Adrenal gland (tissue), 12 donors: ENCODE data around the gene SLIT2. TPM values are rescaled to one million over a fixed set of nuclear protein-coding genes. Genes with fewer than 3 reads are reported as not detected.

ENCODE experiments used
- DNase-seq, 7 donors: peaks; one replicate each; pipeline ENCODE4 v3.0.0-alpha.2; 2019 to 2020
- H3K27ac ChIP-seq, 5 donors: fragments of 200-600 bp; sonication (generic) in 4 of 5; 1 replicate in 3 of 5; 2 replicates in 2 of 5; pipeline versions ENCODE4 v1.5.1 to v1.8.0; 2016 to 2020; ENCODE audit warnings: mild to moderate bottlenecking in 1 of 5
- H3K27me3 ChIP-seq: fragments of 200-600 bp; 2 replicates; pipeline ENCODE4 v1.8.0; 2021
- H3K36me3 ChIP-seq, 2 donors: fragments of 200-600 bp; replicated peaks in 1 of 2; 1 replicate in 1 of 2; 2 replicates in 1 of 2; pipeline versions ENCODE4 v1.5.1 to v1.8.0; 2018 to 2022
- H3K4me1 ChIP-seq, 2 donors: fragments of 200-600 bp; replicated peaks in 1 of 2; 1 replicate in 1 of 2; 2 replicates in 1 of 2; pipeline versions ENCODE4 v1.5.1 to v1.8.0; 2018 to 2021
- H3K4me3 ChIP-seq, 4 donors: fragments of 200-600 bp; sonication (generic) in 3 of 4; one replicate each; pipeline ENCODE4 v1.5.1; 2016 to 2018
- H3K9me3 ChIP-seq, 3 donors: fragments of 200-600 bp; sonication (generic) in 1 of 3; replicated peaks in 1 of 3; 1 replicate in 2 of 3; 2 replicates in 1 of 3; pipeline versions ENCODE4 v1.5.1 to v1.8.0; 2016 to 2021
- POLR2A ChIP-seq, 2 donors: fragments of 450-650 bp; IDR thresholded peaks; one replicate each; pipeline ENCODE4 v1.6.1; 2017; ENCODE audit warnings: antibody characterized with exemption in 2 of 2, mild to moderate bottlenecking in 2 of 2, moderate library complexity in 1 of 2
- WGBS, 4 donors: extraction: QIAGEN DNeasy Blood & Tissue Kit in 2 of 4; methylation state at CpG; one replicate each; pipeline versions ENCODE4 v1.1.5 to v1.1.7; 2013 to 2017; 5-methylcytosine and 5-hydroxymethylcytosine counted together
- intact Hi-C, 2 donors: fragments of 100-400 bp; cut with DNase I; formaldehyde crosslinking; loops; one replicate each; pipeline versions ENCODE4 v1.14.1 to v1.15.0; 2022 to 2023
- polyA plus RNA-seq, 3 donors: library from polyadenylated mRNA; stranded (reverse); fragments of 200-250 nt in 2 of 3; fragments of 350-450 nt in 1 of 3; fragmentation: Illumina TruSeq in 1 of 3; extraction: RNeasy Lipid Tissue Mini Kit (QIAGEN cat#74804) in 1 of 3; gene quantifications; one replicate each; pipeline ENCODE4 v1.2.3, GENCODE V29; 2013 to 2014
- total RNA-seq, 9 donors: library from RNA; depleted of rRNA in 4 of 9; stranded (reverse); fragments of >200 nt in 4 of 9; fragments of 120-200 nt in 1 of 9; fragmentation: NEBNext Ultra II Directional in 1 of 9; extraction: Animal tissue kit (Norgen Biotek cat#: 25700) in 1 of 9; gene quantifications; one replicate each; pipeline versions ENCODE4 v1.1.0 to v1.2.4, GENCODE V29; 2013 to 2023
- TF ChIP-seq, protein P1 (sequence below), 6 experiments: fragments of 450-650 bp in 4 of 6; fragments of 200-600 bp in 2 of 6; sonication (generic) in 1 of 6; IDR thresholded peaks; 1 replicate in 5 of 6; 2 replicates in 1 of 6; pipeline versions ENCODE4 v1.5.1 to v1.8.0; 2016 to 2021; ENCODE audit warnings: antibody characterized with exemption in 6 of 6, mild to moderate bottlenecking in 2 of 6, moderate library complexity in 1 of 6
- donor health status: healthy with polysubstance abuse.
- donor health status: Bipolar disorder and iron deficiency.
- donor health status: DM: yes; HTN: yes; CAD: no.
- donor health status: DM: no; HTN: no; CAD: no.
- donor health status: DM: no; HTN: no; CAD: no.
- donor health status: DM: yes; HTN: yes; CAD: no.

The SLIT2 gene
- total and polyA plus RNA-seq, 12 donors: 9.4 to 68.7 (median 36.8) TPM

DNA sequence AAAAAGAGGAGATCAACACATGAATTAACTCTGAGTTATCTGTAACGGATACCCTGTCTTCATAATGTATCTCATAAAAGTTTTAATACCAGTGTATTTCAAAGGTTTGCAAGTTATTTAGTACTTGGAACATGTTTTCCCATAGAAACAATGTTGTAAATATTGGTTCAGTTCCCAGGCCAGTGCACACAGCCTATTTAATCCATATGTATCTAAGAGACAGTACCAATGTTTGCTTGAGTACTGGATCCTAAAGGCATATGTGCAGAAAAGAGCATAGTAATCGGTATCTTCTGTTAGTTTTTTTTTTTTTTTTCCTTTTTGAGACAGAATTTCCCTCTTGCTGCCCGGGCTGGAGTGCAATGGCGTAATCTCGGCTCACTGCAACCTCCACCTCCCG lies 46.1 kb downstream of the SLIT2 start:
- no peaks in the 10 kb centered on the region for H3K9me3 ChIP-seq
- 91 to 94% (median 91%) methylated on average over 6 of the region's 6 CpGs for WGBS, 4 donors
- no peak for DNase-seq
- no peaks in the 10 kb centered on the region for H3K36me3 ChIP-seq
- no peak overlapping the region for H3K4me3 ChIP-seq
- intact Hi-C loops: loop anchor here in 1 of 2 donors (5.0 kb wide), 1 partner anchor 245 kb away; no protein-coding TSS in a partner anchor
- no peak overlapping the region for H3K27ac ChIP-seq
- no peaks in the 10 kb centered on the region for H3K27me3 ChIP-seq
- H3K4me1 ChIP-seq: peaks cover 0 to 9% of the 10 kb centered on the region in 2 donors
- TF ChIP-seq POLR2A (IDR thresholded peaks at IDR 0.05): no peak
- TF ChIP-seq, protein P1, sequence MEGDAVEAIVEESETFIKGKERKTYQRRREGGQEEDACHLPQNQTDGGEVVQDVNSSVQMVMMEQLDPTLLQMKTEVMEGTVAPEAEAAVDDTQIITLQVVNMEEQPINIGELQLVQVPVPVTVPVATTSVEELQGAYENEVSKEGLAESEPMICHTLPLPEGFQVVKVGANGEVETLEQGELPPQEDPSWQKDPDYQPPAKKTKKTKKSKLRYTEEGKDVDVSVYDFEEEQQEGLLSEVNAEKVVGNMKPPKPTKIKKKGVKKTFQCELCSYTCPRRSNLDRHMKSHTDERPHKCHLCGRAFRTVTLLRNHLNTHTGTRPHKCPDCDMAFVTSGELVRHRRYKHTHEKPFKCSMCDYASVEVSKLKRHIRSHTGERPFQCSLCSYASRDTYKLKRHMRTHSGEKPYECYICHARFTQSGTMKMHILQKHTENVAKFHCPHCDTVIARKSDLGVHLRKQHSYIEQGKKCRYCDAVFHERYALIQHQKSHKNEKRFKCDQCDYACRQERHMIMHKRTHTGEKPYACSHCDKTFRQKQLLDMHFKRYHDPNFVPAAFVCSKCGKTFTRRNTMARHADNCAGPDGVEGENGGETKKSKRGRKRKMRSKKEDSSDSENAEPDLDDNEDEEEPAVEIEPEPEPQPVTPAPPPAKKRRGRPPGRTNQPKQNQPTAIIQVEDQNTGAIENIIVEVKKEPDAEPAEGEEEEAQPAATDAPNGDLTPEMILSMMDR (IDR thresholded peaks at IDR 0.05): no peak

DNA sequence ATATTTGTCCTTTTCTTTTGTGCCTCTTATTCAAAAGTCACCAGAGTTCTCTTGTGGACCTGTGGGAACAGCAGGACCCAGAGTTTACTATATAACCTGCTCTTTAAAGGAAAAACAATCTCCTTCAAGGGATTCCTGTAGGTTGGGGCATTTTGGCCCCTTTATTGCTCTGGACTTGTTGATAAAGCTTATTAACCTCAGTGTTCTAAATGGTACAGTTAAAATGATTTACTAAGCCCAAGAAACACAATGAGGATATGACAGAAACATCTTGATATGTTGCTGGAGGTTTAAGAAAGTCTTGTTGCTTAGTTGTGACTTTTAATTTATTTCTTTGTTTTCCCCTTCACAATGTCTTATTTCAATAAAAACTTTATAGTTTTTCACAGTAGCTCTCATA lies 46.8 kb downstream of the SLIT2 start:
- Histone ChIP-seq H3K4me1 (peaks cover 0 to 9% of the 10 kb centered on the region in 2 donors), H3K27ac (no peak overlapping the region), H3K9me3 (no peaks in the 10 kb centered on the region), H3K27me3 (no peaks in the 10 kb centered on the region), H3K36me3 (no peaks in the 10 kb centered on the region), H3K4me3 (no peak overlapping the region)
- intact Hi-C loops: loop anchor here in 1 of 2 donors (5.0 kb wide), 1 partner anchor 244 kb away; no protein-coding TSS in a partner anchor
- TF ChIP-seq, protein P1 (IDR thresholded peaks at IDR 0.05): no peak
- TF ChIP-seq POLR2A (IDR thresholded peaks at IDR 0.05): no peak
- no peak for DNase-seq

DNA sequence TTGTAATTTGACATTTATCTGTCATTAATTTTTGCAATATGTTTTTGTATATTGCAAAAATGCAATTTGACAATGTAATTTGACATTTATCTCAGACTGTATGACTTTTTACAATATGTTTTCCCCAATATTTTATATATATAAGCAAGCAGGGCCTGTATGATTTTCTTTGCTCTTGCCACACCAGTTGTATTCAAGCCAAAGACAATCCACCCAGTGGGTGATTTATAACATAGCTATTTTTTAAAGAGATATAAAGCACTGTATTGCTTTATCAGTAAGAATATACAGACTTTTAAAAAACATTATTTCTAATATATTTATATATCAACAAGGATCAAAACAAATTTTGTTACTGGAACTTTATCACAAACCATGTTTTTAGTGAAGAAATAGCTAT lies 47.3 kb downstream of the SLIT2 start:
- Histone ChIP-seq H3K4me1 (peaks cover 0 to 9% of the 10 kb centered on the region in 2 donors), H3K27ac (no peak overlapping the region), H3K27me3 (no peaks in the 10 kb centered on the region), H3K4me3 (no peak overlapping the region), H3K9me3 (no peaks in the 10 kb centered on the region), H3K36me3 (no peaks in the 10 kb centered on the region)
- intact Hi-C loops: loop anchor here in 1 of 2 donors (5.0 kb wide), 1 partner anchor 243 kb away; no protein-coding TSS in a partner anchor
- no peak for DNase-seq
- TF ChIP-seq, protein P1 (IDR thresholded peaks at IDR 0.05): no peak
- TF ChIP-seq POLR2A (IDR thresholded peaks at IDR 0.05): no peak

DNA sequence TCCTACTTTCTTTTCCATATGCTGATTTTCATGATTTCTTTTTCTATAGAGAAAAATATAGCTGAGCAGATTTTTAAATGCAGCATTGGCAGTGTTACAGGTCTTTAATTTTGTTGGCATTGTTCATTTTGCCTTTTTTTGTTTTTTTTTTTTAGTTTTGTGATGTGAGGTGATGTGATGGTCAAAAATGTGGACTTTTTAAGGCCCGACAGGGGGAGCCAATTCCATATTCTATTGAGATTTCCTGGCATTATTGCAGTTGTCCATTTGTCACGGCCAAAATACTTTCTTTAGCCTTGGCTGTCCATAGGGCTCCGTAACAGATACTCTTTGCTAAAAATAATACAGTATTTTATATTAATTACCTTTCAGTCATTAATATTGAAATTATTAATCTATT lies 47.8 kb downstream of the SLIT2 start:
- intact Hi-C loops: loop anchor here in 1 of 2 donors (5.0 kb wide), 1 partner anchor 243 kb away; no protein-coding TSS in a partner anchor
- no peak overlapping the region for H3K27ac ChIP-seq
- no peaks in the 10 kb centered on the region for H3K27me3 ChIP-seq
- H3K36me3 ChIP-seq: no peaks in the 10 kb centered on the region
- no peaks in the 10 kb centered on the region for H3K9me3 ChIP-seq
- peak in 4 of 7 donors; percentile 19 to 54 (median 26) for DNase-seq
- 16 to 22% (median 18%) methylated on average over 3 of the region's 3 CpGs for WGBS, 4 donors
- no peak overlapping the region for H3K4me3 ChIP-seq
- TF ChIP-seq POLR2A (IDR thresholded peaks at IDR 0.05): no peak
- TF ChIP-seq, protein P1 (IDR thresholded peaks at IDR 0.05): peak; percentile 41 to 60 (median 49)
- H3K4me1 ChIP-seq: peaks cover 0 to 9% of the 10 kb centered on the region in 2 donors
